GM12891 (cell line): ENCODE data around the gene TCF20.

Experiments
- DNase-seq: peaks from one replicate; pipeline ENCODE4 v3.0.0; 2011; ENCODE audit warnings: low spot score; ENCODE audit not compliant: insufficient read length
- FAIRE-seq: peaks from 2 replicates; lab custom pipeline; 2011; peaks lifted over from hg19 to GRCh38; lab: Jason Lieb, UNC
- PAX5 ChIP-seq: IDR thresholded peaks from 2 replicates; pipeline ENCODE4 v1.6.1; 2011; ENCODE audit warnings: low read length, moderate library complexity, mild to moderate bottlenecking; ENCODE audit not compliant: insufficient read depth, severe bottlenecking
- POLR2A ChIP-seq: IDR thresholded peaks from 2 replicates; pipeline ENCODE4 v1.6.1; 2011; ENCODE audit warnings: low read depth, low read length, control low read depth
- POLR2AphosphoS5 ChIP-seq: IDR thresholded peaks from 2 replicates; pipeline ENCODE4 v1.6.1; 2011; ENCODE audit warnings: low read depth, low read length, control low read depth
- POU2F2 ChIP-seq: IDR thresholded peaks from 2 replicates; pipeline ENCODE4 v1.6.1; 2011; ENCODE audit warnings: low read depth, mild to moderate bottlenecking, control low read depth, low read length, moderate library complexity
- SPI1 ChIP-seq: IDR thresholded peaks from 2 replicates; pipeline ENCODE4 v1.6.1; 2011; ENCODE audit warnings: low read depth, low read length, control low read depth
- TAF1 ChIP-seq: IDR thresholded peaks from 2 replicates; pipeline ENCODE4 v1.6.1; 2011; ENCODE audit warnings: low read depth, low read length, control low read depth

TCF20 gene

GRCh38 chr22:42256220-42256619 lies 14.2 kb downstream of the TCF20 start:
- no peak for FAIRE-seq
- TF ChIP-seq POU2F2 (no peak), POLR2A (no peak), POLR2AphosphoS5 (no peak), SPI1 (no peak), PAX5 (no peak), TAF1 (no peak)
- no peak for DNase-seq

DNA sequence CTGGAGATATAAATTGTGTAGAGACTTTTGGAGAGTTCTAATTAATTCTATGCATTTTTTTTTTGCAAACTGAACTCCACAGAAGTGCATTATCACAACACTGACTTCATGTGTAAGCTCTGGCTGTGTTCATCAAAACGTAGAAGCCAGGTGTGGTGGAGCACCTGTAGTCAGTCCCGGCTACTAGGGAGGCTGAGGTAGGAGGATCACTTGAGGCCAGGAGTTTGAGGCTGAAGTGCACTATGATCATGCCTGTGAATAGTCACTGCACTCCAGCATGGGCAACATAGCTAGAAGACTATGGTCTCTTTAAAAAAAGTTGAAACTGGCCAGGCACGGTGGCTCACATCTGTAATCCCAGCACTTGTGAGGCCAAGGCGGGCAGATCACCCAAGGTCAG lies 20.6 kb downstream of the TCF20 start:
- FAIRE-seq = peak; percentile 57
- TF ChIP-seq POLR2AphosphoS5 = no peak
- no peak for TF ChIP-seq POU2F2
- no peak for TF ChIP-seq PAX5
- TF ChIP-seq POLR2A = no peak
- TF ChIP-seq SPI1 = no peak
- TF ChIP-seq TAF1 = no peak
- no peak for DNase-seq

GRCh38 chr22:42248995-42249394 lies 21.5 kb downstream of the TCF20 start:
- DNase-seq = no peak
- TF ChIP-seq POU2F2 = no peak
- TF ChIP-seq POLR2A = no peak
- no peak for TF ChIP-seq TAF1
- TF ChIP-seq POLR2AphosphoS5 = no peak
- TF ChIP-seq PAX5 = no peak
- no peak for TF ChIP-seq SPI1
- no peak for FAIRE-seq

- FAIRE-seq = no peak
- TF ChIP-seq POLR2AphosphoS5 (no peak), SPI1 (no peak), POLR2A (no peak), PAX5 (no peak), TAF1 (no peak), POU2F2 (no peak)
- no peak for DNase-seq
Measured at GRCh38 chr22:42247596-42247995, 22.9 kb downstream of the TCF20 start.

GRCh38 chr22:42243802-42244060 lies 26.7 kb downstream of the TCF20 start:
- FAIRE-seq (no peak), DNase-seq (no peak)
- TF ChIP-seq POLR2AphosphoS5 (no peak), PAX5 (no peak), POU2F2 (no peak), POLR2A (no peak), SPI1 (no peak), TAF1 (no peak)

- DNase-seq (no peak), FAIRE-seq (no peak)
- TF ChIP-seq PAX5 = no peak
- TF ChIP-seq POLR2A = no peak
- TF ChIP-seq POLR2AphosphoS5 = no peak
- no peak for TF ChIP-seq TAF1
- no peak for TF ChIP-seq SPI1
Measured at GRCh38 chr22:42236848-42237247, 33.6 kb downstream of the TCF20 start.

DNA sequence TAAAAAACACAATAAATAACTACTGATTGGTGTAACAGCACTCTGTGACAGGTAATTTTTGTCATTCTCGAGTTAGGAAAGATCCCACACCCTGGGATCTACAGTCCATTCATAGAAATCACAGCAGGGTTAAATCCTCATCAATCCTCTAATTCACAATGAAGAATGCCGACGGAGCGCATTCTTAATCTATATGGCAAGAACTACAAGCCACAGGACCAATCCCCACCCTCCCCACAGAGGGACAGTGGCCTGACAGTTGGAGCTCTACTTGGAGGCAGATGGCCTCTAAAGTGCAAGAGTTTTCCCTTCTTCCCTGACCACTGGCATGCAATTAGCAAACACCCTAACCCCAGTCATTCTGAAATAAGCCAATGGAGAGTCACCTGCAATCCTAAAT lies 34.2 kb downstream of the TCF20 start:
- no peak for DNase-seq
- no peak for TF ChIP-seq POLR2AphosphoS5
- no peak for FAIRE-seq

DNA sequence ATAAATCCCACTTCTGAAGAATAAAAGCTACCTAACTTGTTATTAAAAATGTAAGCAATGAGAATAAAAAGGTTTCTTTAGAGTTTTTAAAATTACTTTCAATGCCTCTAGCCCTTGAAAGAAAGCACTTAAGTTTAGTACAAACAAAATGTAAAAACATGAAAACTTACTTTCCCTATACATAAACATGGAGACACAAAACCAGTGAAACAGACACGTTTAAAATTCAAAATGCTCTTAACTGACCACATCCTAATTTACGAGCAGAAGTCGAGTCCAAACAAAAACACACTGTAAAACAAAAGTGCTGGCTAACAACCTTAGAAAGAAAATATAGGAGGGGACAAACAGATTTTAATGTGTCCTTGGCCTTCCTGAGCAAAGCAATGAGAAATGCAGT lies 36.6 kb downstream of the TCF20 start:
- no peak for TF ChIP-seq POLR2A
- no peak for TF ChIP-seq SPI1
- TF ChIP-seq PAX5 = no peak
- TF ChIP-seq TAF1 = no peak
- no peak for TF ChIP-seq POU2F2
- TF ChIP-seq POLR2AphosphoS5 = no peak
- DNase-seq = no peak
- FAIRE-seq = no peak

GRCh38 chr22:42231929-42232328 lies 38.5 kb downstream of the TCF20 start:
- FAIRE-seq = no peak
- TF ChIP-seq TAF1 (no peak), POU2F2 (no peak), POLR2A (no peak), POLR2AphosphoS5 (no peak), SPI1 (no peak), PAX5 (no peak)
- no peak for DNase-seq

DNA sequence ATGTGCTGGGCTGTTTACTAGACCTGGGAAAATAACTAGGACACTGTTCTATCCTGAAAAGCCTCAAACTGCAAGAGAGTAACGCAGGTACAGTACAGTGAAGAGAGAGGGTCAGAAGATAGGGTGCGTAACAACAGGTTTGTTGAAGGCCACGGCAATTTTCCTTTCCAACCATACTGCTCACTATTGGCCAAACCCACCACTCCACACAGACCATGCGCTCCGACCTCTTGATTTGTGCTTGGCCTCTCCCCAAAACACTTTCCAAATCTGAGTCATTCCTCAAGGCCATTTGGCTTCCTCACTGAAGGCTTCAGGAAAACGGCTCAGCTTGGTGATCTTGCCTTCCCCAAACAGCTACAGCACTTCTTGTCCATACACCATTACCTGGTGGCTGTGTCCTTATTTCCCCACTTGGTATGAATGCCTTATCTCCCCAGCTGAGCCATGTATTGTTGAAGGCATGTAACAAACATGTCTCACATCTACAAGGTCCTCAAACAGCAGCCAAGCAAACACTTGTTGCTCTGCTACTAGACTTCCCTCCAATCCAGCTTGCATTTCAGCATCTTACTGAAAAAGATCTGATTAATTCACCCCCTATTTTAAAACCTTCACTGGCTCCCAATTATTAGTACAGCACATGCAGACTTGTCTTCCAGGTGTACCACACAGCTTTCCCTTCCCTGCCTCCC lies 40.9 kb downstream of the TCF20 start:
- FAIRE-seq = no peak
- no peak for TF ChIP-seq POLR2AphosphoS5
- DNase-seq = no peak

- TF ChIP-seq POU2F2 = no peak
- no peak for TF ChIP-seq TAF1
- TF ChIP-seq POLR2A = no peak
- no peak for TF ChIP-seq POLR2AphosphoS5
- no peak for TF ChIP-seq SPI1
- no peak for TF ChIP-seq PAX5
- FAIRE-seq = peak; percentile 33
- DNase-seq = no peak
Measured at GRCh38 chr22:42228483-42228882, 42.0 kb downstream of the TCF20 start.

DNA sequence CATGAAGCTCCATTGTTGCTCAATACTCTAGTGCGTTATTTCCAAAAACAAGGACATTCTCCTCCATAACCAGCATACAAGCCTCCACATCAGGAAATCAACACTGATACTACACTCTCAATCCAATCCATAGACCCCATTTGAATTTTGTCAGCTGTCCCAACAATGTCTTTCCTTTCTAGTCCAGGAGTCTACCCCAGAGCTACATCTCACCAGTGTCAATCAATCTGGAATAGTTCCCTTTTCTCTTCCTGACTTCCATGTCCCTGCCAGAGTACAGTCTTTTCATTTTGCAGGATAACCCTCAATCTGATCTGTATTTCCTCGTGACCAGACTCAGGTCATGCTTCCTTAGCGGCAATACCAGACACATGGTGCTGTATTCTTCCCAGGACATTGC lies 43.0 kb downstream of the TCF20 start:
- DNase-seq = no peak
- TF ChIP-seq TAF1 (no peak), POLR2AphosphoS5 (no peak), SPI1 (no peak), PAX5 (no peak), POLR2A (no peak), POU2F2 (no peak)
- no peak for FAIRE-seq
